GM10248 (cell line): Measurements from ENCODE around the gene CAPN13.

ENCODE experiments used
- CTCF ChIA-PET: fragments of 300-600 bp; sonication (Branson Sonifier 250); formaldehyde crosslinking; extraction: SDS; loops from one replicate; lab custom pipeline; 2021; ENCODE audit warnings: antibody characterized with exemption; lab: Yijun Ruan, JAX
- POLR2A ChIA-PET: fragments of 350-650 bp; sonication (Branson Sonifier 250); formaldehyde crosslinking; extraction: SDS; loops from one replicate; lab custom pipeline; 2020; ENCODE audit warnings: antibody characterized with exemption; lab: Yijun Ruan, JAX
- DNase-seq: peaks from one replicate; pipeline ENCODE4 v3.0.0; 2012; ENCODE audit errors: extremely low spot score
- TF ChIP-seq, protein P1 (sequence below): IDR thresholded peaks from 2 replicates; pipeline ENCODE4 v1.5.1; 2012; ENCODE audit warnings: mild to moderate bottlenecking, low read depth; ENCODE audit errors: extremely low read depth, missing control alignments, control extremely low read depth

The CAPN13 gene, protein sequence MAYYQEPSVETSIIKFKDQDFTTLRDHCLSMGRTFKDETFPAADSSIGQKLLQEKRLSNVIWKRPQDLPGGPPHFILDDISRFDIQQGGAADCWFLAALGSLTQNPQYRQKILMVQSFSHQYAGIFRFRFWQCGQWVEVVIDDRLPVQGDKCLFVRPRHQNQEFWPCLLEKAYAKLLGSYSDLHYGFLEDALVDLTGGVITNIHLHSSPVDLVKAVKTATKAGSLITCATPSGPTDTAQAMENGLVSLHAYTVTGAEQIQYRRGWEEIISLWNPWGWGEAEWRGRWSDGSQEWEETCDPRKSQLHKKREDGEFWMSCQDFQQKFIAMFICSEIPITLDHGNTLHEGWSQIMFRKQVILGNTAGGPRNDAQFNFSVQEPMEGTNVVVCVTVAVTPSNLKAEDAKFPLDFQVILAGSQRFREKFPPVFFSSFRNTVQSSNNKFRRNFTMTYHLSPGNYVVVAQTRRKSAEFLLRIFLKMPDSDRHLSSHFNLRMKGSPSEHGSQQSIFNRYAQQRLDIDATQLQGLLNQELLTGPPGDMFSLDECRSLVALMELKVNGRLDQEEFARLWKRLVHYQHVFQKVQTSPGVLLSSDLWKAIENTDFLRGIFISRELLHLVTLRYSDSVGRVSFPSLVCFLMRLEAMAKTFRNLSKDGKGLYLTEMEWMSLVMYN

DNA sequence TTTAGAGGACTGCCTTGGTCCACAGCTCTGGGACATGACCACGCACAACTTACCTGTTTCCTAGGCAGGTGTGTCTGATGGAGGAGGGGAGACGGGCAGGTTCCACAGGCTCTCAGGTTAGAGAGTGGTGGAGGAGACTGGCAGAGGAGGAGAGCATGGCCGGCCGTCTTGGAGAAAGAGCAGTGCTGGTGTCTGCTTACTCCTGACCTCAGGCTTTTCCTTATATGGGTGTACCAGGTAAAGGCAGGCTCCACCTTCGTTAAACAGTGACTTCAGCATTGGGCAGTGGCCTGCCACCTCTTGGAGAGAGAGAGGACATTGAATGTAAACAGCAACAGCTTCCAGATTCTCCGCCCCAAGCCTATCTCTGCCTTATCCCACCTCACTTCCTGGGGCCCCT is at the start of gene CAPN13:
CAPN13 (minus strand) TSS at position 198 of the 400 bp plus-strand sequence. CDS start 20,121 bp downstream, outside the sequence.
- ChIA-PET POLR2A (no interaction called here), CTCF (interaction anchor here (1.2 to 2.7 kb wide), 3 partner anchors 9 to 96 kb away, joined by 3 to 6 read pairs (median 5); no protein-coding TSS in a partner anchor)
- no peak for DNase-seq
- TF ChIP-seq, protein P1, sequence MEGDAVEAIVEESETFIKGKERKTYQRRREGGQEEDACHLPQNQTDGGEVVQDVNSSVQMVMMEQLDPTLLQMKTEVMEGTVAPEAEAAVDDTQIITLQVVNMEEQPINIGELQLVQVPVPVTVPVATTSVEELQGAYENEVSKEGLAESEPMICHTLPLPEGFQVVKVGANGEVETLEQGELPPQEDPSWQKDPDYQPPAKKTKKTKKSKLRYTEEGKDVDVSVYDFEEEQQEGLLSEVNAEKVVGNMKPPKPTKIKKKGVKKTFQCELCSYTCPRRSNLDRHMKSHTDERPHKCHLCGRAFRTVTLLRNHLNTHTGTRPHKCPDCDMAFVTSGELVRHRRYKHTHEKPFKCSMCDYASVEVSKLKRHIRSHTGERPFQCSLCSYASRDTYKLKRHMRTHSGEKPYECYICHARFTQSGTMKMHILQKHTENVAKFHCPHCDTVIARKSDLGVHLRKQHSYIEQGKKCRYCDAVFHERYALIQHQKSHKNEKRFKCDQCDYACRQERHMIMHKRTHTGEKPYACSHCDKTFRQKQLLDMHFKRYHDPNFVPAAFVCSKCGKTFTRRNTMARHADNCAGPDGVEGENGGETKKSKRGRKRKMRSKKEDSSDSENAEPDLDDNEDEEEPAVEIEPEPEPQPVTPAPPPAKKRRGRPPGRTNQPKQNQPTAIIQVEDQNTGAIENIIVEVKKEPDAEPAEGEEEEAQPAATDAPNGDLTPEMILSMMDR = no peak

DNA sequence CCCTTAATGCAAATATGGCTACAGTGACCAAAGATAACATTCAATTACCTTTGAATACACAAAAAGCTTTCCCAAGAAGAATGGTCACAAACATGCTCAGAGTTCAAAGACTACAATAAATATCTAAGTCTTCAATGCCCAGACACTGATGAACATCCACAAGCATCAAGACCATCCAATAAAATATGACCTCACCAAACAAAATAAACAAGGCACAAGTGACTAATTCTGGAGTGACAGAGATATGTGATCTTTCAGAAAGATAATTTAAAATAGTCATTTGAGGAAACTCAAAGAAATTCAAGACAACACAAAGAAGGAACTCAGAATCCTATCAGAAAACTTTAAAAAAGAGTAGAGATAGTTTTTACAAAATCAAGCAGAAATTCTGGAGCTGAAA is 40.6 kb upstream of the CAPN13 start:
- ChIA-PET CTCF (interaction anchor here (1.6 kb wide), 1 partner anchor 13 kb away, joined by 4 read pairs; no protein-coding TSS in a partner anchor), POLR2A (no interaction called here)
- DNase-seq = no peak
- TF ChIP-seq, protein P1 = no peak

DNA sequence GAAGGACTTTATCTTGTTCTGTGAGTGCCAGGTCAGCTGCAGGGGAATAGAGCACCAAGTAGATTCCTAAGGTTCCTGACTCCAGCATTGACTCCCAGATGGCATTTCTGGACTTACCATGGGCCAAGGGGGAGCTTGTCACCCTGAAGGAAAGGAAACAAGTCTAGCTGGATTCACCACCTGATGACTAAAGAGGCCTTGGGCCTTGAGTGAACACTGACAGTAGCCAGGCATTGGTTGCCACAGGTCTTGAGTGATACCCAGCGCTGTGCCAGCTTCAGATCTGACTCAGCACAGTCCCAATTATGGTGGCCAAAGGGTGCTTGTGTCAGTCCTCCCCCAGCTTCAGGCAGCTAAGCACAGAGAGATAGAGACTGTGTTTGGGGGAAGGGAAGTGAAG is 40.1 kb upstream of the CAPN13 start:
- ChIA-PET CTCF (interaction anchor here (1.6 kb wide), 1 partner anchor 13 kb away, joined by 4 read pairs; no protein-coding TSS in a partner anchor), POLR2A (no interaction called here)
- no peak for DNase-seq
- TF ChIP-seq, protein P1 = no peak

DNA sequence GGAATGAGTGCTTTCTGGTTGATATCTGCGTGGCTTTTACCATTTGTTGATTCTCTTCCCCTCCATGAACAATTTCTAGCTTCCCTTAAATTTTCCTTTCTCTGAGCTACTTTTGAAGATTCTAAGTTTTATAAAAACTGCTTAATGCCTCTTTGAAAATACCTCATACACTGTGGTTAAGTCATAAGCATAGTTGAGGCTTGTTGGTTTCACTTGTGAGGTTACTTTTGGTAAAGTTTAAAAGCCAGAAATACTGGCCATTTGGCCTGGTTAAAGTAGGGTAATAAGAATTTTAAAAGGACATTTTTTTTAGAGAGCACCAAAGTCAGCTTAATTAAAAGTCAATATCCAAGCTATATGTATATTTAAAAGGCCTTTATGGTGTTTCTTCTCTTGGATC is 21.3 kb upstream of the CAPN13 start:
- TF ChIP-seq, protein P1 = no peak
- ChIA-PET CTCF (interaction anchor here (0.9 to 1.8 kb wide), 6 partner anchors 8 to 506 kb away, joined by 3 to 4 read pairs (median 3); partner anchors contain the start of gene CAPN13), POLR2A (no interaction called here)
- no peak for DNase-seq

DNA sequence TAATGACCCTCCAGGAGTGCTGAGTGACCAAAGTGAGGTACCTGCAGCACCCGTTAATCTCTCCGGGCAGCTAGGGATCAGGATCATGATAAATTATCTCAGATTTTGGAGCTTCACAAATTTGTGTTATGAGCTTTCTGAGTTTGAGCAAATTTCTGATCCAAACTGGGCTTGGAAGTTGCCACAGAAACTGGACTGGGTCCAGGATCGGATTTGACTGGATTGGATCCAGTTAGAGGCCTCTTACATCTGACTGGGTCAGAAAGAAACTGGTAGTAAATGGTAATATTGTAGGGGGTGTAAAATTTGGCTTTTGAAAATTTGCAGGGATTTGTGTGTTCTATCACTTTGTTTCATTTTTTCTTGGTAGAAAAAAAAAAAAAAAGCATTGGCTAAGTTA is 19.7 kb upstream of the CAPN13 start:
- CTCF ChIA-PET = interaction anchor here (1.1 to 1.5 kb wide), 2 partner anchors 12 to 36 kb away, joined by 3 read pairs; no protein-coding TSS in a partner anchor
- TF ChIP-seq, protein P1 = no peak
- POLR2A ChIA-PET = no interaction called here
- no peak for DNase-seq

DNA sequence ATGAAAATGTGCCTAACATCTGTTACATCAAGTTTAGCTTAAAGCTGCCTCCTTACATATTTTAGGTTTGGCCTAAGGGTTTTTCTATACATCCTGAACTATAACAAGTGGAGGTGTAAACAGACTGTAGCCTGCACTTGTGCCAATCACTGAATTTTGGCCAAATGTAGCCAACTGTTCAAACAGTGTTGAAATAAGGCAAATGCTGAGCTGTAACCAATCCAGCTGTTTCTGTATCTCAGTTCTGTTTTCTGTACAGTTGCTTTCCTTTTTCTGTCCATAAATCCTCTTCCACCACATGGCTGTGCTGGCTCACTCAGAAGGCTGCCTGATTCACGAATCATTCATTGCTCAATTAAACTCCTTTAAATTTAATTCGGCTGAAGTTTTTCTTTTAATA is 19.2 kb upstream of the CAPN13 start:
- TF ChIP-seq, protein P1 = no peak
- POLR2A ChIA-PET = no interaction called here
- CTCF ChIA-PET = interaction anchor here (1.1 to 1.5 kb wide), 2 partner anchors 12 to 36 kb away, joined by 3 read pairs; no protein-coding TSS in a partner anchor
- DNase-seq = no peak
